Measurements from ENCODE around the gene XYLT1.

DNA sequence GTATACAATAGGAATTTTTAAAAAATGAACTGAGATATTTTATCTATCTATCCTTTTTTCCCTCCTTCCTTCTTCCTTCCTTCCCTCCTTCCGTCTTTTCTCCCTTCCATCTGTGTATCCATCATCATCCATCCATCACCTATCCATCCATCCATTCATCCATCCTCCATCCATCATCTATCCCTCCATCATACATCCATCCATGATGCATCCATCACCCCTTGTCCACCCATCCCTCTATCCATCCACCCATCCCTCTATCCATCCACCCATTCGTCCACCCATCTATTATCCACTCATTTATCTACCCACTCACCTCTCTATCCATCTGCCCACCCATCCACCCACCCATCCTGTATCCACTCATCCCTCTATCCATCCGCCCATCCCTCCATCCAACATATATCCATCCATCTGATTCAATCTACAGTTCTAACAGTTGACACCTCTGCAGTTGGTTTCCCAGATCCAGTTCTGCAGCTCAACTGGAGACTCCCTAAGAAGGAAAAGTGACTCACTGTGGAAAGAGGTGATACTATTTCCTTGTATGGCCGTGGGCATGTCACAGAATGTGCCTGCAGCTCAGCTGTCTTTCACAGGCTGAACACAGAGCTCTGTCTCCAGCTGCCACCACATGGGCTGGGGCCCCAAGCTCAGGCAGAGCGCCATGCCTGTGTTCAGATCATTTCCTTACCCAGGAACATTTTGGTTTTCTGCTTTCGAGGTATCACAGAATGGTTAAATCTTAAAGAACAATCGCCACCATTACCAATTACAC, 130.8 kb downstream of the XYLT1 start:
- no peak for TF ChIP-seq EZH2phosphoT487 (IDR thresholded peaks at IDR 0.05; ENCODE audit: borderline replicate concordance)
- TF ChIP-seq, protein P1, sequence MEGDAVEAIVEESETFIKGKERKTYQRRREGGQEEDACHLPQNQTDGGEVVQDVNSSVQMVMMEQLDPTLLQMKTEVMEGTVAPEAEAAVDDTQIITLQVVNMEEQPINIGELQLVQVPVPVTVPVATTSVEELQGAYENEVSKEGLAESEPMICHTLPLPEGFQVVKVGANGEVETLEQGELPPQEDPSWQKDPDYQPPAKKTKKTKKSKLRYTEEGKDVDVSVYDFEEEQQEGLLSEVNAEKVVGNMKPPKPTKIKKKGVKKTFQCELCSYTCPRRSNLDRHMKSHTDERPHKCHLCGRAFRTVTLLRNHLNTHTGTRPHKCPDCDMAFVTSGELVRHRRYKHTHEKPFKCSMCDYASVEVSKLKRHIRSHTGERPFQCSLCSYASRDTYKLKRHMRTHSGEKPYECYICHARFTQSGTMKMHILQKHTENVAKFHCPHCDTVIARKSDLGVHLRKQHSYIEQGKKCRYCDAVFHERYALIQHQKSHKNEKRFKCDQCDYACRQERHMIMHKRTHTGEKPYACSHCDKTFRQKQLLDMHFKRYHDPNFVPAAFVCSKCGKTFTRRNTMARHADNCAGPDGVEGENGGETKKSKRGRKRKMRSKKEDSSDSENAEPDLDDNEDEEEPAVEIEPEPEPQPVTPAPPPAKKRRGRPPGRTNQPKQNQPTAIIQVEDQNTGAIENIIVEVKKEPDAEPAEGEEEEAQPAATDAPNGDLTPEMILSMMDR (conservative IDR thresholded peaks at IDR 0.05; ENCODE audit: low read length) = no peak

Data from Loucy (cell line).